Keratinocyte (primary cell): Measurements from ENCODE around the gene BPGM. TPM values are rescaled to one million over a fixed set of nuclear protein-coding genes. Genes with fewer than 3 reads are reported as not detected.
A peak's percentile ranks its signal among the peaks of the same experiment; 100 is the strongest.

Experiments
- DNase-seq: peaks from one replicate; pipeline ENCODE4 v3.0.0-alpha.2; 2011; ENCODE audit warnings: low read depth, missing footprints, low spot score
- FAIRE-seq: peaks from 2 replicates; lab custom pipeline; 2011; peaks lifted over from hg19 to GRCh38; lab: Jason Lieb, UNC
- H2AFZ ChIP-seq: 2 replicates; pipeline ENCODE4 v1.6.0; 2012; ENCODE audit warnings: low read length, control low read depth, inconsistent platforms; ENCODE audit not compliant: control insufficient read depth
- H3K27ac ChIP-seq: 2 replicates; pipeline ENCODE4 v1.5.1; 2011; ENCODE audit warnings: low read length; ENCODE audit not compliant: control insufficient read depth, insufficient read depth
- H3K27me3 ChIP-seq: 3 replicates; pipeline ENCODE4 v1.6.0; 2011; ENCODE audit warnings: low read length; ENCODE audit not compliant: control insufficient read depth, insufficient read depth; ENCODE audit errors: extremely low read depth
- H3K36me3 ChIP-seq, 2 experiments: 2 replicates in 1 of 2; 3 replicates in 1 of 2; pipeline ENCODE4 v1.5.1; 2011; ENCODE audit warnings: low read length in 2 of 2, mild to moderate bottlenecking in 1 of 2; ENCODE audit not compliant: control insufficient read depth in 2 of 2, insufficient read depth in 2 of 2; ENCODE audit errors: extremely low read depth in 1 of 2
- H3K4me1 ChIP-seq: 3 replicates; pipeline ENCODE4 v1.5.1; 2011; ENCODE audit warnings: low read length; ENCODE audit not compliant: control insufficient read depth, insufficient read depth; ENCODE audit errors: extremely low read depth
- H3K4me2 ChIP-seq: 3 replicates; pipeline ENCODE4 v1.6.0; 2011; ENCODE audit warnings: low read depth, low read length; ENCODE audit not compliant: control insufficient read depth, insufficient read depth; ENCODE audit errors: extremely low read depth
- H3K4me3 ChIP-seq, 3 experiments: fragments of 200-600 bp in 1 of 3; sonication (generic) in 1 of 3; 2 replicates in 2 of 3; 3 replicates in 1 of 3; pipeline ENCODE4 v1.5.1; 2011 to 2016; ENCODE audit warnings: low read length in 3 of 3, mild to moderate bottlenecking in 3 of 3, control low read depth in 2 of 3, inconsistent platforms in 1 of 3, low read depth in 1 of 3, mixed read lengths in 1 of 3, mixed run types in 1 of 3, moderate library complexity in 1 of 3; ENCODE audit not compliant: control insufficient read depth in 2 of 3, insufficient read depth in 2 of 3; ENCODE audit errors: extremely low read depth in 1 of 3
- H3K79me2 ChIP-seq: 2 replicates; pipeline ENCODE4 v1.6.0; 2012; ENCODE audit warnings: low read length; ENCODE audit not compliant: control insufficient read depth, insufficient read depth
- H3K9ac ChIP-seq: 3 replicates; pipeline ENCODE4 v1.6.0; 2011; ENCODE audit warnings: low read length; ENCODE audit not compliant: control insufficient read depth, insufficient read depth; ENCODE audit errors: extremely low read depth
- H3K9me1 ChIP-seq: 3 replicates; pipeline ENCODE4 v1.6.0; 2011; ENCODE audit warnings: low read length; ENCODE audit not compliant: control insufficient read depth, insufficient read depth; ENCODE audit errors: extremely low read depth
- H3K9me3 ChIP-seq: 2 replicates; pipeline ENCODE4 v1.5.1; 2012; ENCODE audit warnings: low read depth, low read length; ENCODE audit not compliant: control insufficient read depth
- H4K20me1 ChIP-seq: 3 replicates; pipeline ENCODE4 v1.6.0; 2011; ENCODE audit warnings: low read length; ENCODE audit not compliant: control insufficient read depth, insufficient read depth; ENCODE audit errors: extremely low read depth
- EZH2 ChIP-seq: IDR thresholded peaks from one replicate; pipeline ENCODE4 v1.6.1; 2012; ENCODE audit warnings: inconsistent platforms, mild to moderate bottlenecking, low read length, moderate library complexity
- dilution Hi-C: fragments of 300-500 bp; cut with MboI; formaldehyde crosslinking; loops from one replicate; pipeline ENCODE4 v1.7.0; 2020; ENCODE audit warnings: low sequenced_read_pairs; ENCODE audit not compliant: extremely low pct_ligation_motif_present
- polyA plus RNA-seq, 5 experiments: library from polyadenylated mRNA; depleted of rRNA in 3 of 5; stranded (reverse) in 3 of 5; stranded (forward) in 1 of 5; unstranded in 1 of 5; fragments of >200 nt; gene quantifications; 1 replicate in 1 of 5; 2 replicates in 3 of 5; 3 replicates in 1 of 5; pipeline versions ENCODE4 v1.2.1 to v1.2.3, GENCODE V29; 2011 to 2012; ENCODE audit warnings: missing spikeins in 2 of 5, low read depth in 1 of 5, low replicate concordance in 1 of 5
- TF ChIP-seq, protein P1 (sequence below), 3 experiments: IDR thresholded peaks in 1 of 3; conservative IDR thresholded peaks in 1 of 3; optimal IDR thresholded peaks in 1 of 3; 2 replicates in 2 of 3; 3 replicates in 1 of 3; pipeline versions ENCODE3 to v1.5.1; 2011; ENCODE audit warnings: low read length in 3 of 3, mild to moderate bottlenecking in 3 of 3, moderate library complexity in 2 of 3, control low read depth in 1 of 3, inconsistent platforms in 1 of 3; ENCODE audit not compliant: insufficient read depth in 2 of 3; ENCODE audit errors: extremely low read depth in 1 of 3

Gene BPGM
- polyA plus RNA-seq, 1 donor (not counting 4 experiments of a cell fraction or from before 2014, with no cell fraction given) = 31.2 TPM

DNA sequence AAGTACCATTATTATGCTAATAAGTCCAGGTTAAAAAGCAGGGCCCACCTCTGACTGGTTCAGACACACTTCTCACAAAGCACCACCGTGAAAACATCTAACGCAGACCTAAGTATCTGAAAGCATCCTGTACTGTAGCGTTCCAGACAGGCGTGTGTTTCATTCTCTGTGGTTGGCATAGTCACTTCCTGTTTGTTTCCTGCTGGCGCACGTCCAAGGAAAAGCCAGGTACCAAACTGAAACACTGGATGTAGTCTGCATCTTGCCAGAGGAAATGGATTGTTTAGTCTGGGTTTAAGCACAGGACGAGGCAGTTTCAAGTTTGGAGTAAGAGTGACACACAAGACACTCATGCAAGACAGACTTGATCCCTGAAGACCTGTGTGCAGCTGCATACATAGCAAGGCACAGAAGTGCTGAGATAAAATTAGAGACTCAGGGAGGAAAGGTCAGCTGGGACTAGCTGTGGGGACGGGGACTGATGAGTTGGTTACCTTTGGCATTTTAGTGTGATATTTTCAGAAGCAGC is 23.3 kb downstream of the BPGM start:
- dilution Hi-C loops = no loop called here
- Histone ChIP-seq H3K27me3 (no peaks in the 10 kb centered on the region), H3K4me3 (peak overlapping the region in 1 of 3 experiments; percentile 10), H3K36me3 (no peaks in the 10 kb centered on the region), H3K4me1 (peaks cover 39% of the 10 kb centered on the region), H2AFZ (no peak overlapping the region), H3K9me3 (no peaks in the 10 kb centered on the region), H4K20me1 (no peaks in the 10 kb centered on the region), H3K9ac (no peak overlapping the region), H3K27ac (no peak overlapping the region), H3K79me2 (peaks cover 4% of the 10 kb centered on the region), H3K9me1 (no peaks in the 10 kb centered on the region), H3K4me2 (peak overlapping the region; percentile 31)
- FAIRE-seq (peak; percentile 97), DNase-seq (peak; percentile 91)
- no peak for TF ChIP-seq EZH2
- TF ChIP-seq, protein P1, sequence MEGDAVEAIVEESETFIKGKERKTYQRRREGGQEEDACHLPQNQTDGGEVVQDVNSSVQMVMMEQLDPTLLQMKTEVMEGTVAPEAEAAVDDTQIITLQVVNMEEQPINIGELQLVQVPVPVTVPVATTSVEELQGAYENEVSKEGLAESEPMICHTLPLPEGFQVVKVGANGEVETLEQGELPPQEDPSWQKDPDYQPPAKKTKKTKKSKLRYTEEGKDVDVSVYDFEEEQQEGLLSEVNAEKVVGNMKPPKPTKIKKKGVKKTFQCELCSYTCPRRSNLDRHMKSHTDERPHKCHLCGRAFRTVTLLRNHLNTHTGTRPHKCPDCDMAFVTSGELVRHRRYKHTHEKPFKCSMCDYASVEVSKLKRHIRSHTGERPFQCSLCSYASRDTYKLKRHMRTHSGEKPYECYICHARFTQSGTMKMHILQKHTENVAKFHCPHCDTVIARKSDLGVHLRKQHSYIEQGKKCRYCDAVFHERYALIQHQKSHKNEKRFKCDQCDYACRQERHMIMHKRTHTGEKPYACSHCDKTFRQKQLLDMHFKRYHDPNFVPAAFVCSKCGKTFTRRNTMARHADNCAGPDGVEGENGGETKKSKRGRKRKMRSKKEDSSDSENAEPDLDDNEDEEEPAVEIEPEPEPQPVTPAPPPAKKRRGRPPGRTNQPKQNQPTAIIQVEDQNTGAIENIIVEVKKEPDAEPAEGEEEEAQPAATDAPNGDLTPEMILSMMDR (optimal IDR thresholded peaks at IDR 0.05 in 1 of 3, IDR thresholded peaks at IDR 0.05 in 1 of 3, conservative IDR thresholded peaks at IDR 0.05 in 1 of 3; ENCODE audit: extremely low read depth in 1 of 3, insufficient read depth in 2 of 3, low read length in 3 of 3) = no peak

DNA sequence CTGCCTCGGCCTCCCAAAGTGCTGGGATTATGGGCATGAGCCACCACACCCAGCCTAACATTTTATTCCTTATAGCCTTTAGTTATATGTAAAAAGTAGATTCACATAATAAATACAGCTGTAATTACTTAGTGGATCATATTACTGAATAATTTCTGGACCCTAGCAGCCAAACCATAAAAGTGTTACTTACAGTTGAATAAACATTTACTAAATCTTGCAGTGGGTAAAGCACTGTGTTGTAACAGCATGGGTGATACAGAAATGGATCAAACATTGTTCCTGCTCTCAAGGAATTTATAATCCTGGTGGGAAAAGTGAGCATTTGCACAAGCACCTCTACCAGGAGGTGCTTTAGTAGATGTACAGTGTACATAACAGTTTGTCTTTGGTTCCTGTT is 25.0 kb downstream of the BPGM start:
- Histone ChIP-seq H3K9ac (no peak overlapping the region), H3K27me3 (no peaks in the 10 kb centered on the region), H3K27ac (no peak overlapping the region), H3K4me3 (no peak overlapping the region), H2AFZ (no peak overlapping the region), H3K4me2 (no peak overlapping the region), H3K79me2 (peaks cover 4% of the 10 kb centered on the region), H3K4me1 (peaks cover 37% of the 10 kb centered on the region), H4K20me1 (no peaks in the 10 kb centered on the region), H3K36me3 (no peaks in the 10 kb centered on the region), H3K9me3 (no peaks in the 10 kb centered on the region), H3K9me1 (no peaks in the 10 kb centered on the region)
- no peak for TF ChIP-seq EZH2
- TF ChIP-seq, protein P1 (optimal IDR thresholded peaks at IDR 0.05 in 1 of 3, IDR thresholded peaks at IDR 0.05 in 1 of 3, conservative IDR thresholded peaks at IDR 0.05 in 1 of 3; ENCODE audit: extremely low read depth in 1 of 3, insufficient read depth in 2 of 3, low read length in 3 of 3) = no peak
- no peak for FAIRE-seq
- dilution Hi-C loops = no loop called here
- DNase-seq = no peak
